Bone marrow (tissue), 2 donors: ENCODE data around the gene PIK3C2G.
"Not testable (repeated sequence)": the region's sequence is repeated elsewhere in the genome, so short reads cannot be mapped to it uniquely, and the experiment has no call there.

ENCODE experiments used
- DNase-seq, 2 donors: peaks; one replicate each; lab custom pipeline; 2025; lab: John Stamatoyannopoulos, UW

PIK3C2G gene, protein sequence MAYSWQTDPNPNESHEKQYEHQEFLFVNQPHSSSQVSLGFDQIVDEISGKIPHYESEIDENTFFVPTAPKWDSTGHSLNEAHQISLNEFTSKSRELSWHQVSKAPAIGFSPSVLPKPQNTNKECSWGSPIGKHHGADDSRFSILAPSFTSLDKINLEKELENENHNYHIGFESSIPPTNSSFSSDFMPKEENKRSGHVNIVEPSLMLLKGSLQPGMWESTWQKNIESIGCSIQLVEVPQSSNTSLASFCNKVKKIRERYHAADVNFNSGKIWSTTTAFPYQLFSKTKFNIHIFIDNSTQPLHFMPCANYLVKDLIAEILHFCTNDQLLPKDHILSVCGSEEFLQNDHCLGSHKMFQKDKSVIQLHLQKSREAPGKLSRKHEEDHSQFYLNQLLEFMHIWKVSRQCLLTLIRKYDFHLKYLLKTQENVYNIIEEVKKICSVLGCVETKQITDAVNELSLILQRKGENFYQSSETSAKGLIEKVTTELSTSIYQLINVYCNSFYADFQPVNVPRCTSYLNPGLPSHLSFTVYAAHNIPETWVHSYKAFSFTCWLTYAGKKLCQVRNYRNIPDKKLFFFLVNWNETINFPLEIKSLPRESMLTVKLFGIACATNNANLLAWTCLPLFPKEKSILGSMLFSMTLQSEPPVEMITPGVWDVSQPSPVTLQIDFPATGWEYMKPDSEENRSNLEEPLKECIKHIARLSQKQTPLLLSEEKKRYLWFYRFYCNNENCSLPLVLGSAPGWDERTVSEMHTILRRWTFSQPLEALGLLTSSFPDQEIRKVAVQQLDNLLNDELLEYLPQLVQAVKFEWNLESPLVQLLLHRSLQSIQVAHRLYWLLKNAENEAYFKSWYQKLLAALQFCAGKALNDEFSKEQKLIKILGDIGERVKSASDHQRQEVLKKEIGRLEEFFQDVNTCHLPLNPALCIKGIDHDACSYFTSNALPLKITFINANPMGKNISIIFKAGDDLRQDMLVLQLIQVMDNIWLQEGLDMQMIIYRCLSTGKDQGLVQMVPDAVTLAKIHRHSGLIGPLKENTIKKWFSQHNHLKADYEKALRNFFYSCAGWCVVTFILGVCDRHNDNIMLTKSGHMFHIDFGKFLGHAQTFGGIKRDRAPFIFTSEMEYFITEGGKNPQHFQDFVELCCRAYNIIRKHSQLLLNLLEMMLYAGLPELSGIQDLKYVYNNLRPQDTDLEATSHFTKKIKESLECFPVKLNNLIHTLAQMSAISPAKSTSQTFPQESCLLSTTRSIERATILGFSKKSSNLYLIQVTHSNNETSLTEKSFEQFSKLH (N-terminal part only)

DNA sequence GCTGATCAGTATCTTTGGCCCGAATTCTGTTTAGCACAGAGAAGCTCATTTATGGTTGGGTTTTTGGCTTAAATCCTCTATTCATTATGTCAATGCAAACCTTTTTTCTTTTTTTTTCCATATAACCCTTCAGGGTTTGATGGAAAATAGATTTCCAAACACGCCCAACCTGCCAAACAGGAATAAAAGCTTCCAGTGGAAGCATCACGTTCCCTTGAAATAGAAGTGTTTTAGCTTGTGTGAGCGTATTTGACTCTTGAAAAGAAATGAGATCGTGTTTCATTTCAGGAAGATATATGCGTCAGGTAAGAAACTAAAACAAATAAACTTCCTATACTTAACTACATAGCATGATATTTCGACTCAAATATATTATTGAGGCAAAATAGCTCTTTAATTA lies at the start of gene PIK3C2G:
PIK3C2G (plus strand) TSS at position 246 of the 400 bp plus-strand sequence. CDS start 20,564 bp downstream, outside the sequence.
- DNase-seq: no peak

DNA sequence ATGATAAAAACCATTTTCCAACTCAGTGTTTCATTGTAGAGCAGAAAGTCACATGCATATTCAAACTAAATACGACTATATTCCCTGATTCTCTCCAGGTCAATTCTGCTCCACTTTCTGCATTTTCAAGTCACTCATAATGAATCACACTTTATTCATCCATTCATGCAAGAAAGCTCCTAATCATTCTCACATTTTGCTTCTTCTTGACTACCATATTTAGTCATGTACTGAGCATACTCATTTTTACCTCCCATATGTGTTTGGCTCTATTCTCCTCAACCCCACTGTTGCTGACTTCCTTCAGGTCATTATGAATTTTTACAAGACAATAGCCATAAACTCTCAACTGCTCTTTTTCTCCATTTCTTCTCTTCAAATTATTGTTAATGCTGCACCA lies 43.4 kb upstream of the PIK3C2G start:
- no peak for DNase-seq

DNA sequence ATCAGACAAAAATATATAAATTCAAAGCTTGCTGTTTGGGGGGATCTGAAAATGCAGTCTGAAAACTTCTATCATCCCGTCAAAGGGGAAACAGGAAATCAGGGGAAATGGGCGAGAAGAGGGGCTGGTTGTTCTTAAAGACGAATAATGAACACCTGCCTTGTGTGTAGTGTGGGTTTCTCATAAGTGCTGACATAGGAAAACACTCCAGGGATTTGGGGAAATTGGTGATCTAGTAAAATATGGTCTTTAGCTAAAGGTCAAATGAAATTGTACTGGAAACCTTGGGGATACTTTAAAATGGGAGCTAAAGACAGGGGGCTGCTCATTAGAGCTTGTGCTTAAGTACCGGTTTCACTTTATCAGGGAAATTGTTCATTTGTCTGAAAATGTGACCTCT lies 39.6 kb upstream of the PIK3C2G start:
- DNase-seq: no peak

DNA sequence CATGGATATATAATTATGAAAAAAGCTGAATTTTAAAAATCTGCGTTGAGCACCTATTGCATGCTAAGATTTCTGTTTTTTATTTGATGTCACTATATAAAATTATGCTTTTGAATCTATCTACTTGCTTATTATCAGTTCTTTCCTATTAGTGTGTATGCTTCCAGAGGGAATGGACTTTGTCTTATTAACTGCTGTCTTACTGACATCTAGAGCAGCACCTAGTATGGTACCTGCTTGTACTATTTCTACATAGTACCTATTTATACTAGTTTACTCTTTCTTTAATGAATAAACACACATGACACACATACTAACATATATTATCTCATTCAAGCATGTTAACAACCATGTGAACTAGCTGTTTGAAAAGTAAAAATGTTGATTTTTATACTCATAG lies 38.6 kb upstream of the PIK3C2G start:
- DNase-seq: no peak

DNA sequence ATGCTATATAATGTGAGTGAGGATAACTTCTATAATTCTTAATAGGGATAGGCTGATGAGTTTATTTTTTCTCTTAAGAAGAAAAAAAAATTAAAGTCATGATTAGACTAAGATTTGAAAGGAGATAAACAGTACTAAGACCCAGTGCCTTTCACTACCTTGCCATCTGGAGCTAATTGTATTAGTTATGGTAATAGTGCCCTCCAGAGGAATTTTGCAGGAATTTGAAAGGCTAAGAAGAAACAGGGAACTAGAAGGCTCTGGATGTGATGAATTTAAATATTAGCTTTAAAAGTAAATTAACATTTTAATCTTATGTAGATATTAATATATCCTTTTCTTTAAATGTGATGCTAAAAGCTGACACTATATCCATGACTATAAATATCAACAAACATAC lies 36.6 kb upstream of the PIK3C2G start:
- no peak for DNase-seq

DNA sequence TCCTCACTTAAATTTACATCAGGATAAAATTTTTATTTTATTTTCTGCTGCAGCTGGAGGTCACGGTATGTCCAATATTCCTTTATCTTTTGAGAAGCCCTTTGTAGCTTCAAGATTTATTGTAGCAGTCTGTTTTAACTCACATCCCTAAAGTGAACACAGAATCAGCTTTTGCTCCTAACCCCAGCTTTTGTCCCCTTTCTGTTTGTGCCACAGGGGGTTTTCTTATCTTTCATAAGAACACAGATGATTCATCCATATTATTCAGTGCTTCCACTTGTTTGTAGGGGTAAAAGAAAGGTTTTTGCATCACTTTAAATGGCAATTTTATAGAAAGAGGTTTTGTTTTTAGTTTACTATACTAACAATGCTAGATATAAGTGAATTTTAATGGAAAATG lies 21.8 kb upstream of the PIK3C2G start:
- no peak for DNase-seq

DNA sequence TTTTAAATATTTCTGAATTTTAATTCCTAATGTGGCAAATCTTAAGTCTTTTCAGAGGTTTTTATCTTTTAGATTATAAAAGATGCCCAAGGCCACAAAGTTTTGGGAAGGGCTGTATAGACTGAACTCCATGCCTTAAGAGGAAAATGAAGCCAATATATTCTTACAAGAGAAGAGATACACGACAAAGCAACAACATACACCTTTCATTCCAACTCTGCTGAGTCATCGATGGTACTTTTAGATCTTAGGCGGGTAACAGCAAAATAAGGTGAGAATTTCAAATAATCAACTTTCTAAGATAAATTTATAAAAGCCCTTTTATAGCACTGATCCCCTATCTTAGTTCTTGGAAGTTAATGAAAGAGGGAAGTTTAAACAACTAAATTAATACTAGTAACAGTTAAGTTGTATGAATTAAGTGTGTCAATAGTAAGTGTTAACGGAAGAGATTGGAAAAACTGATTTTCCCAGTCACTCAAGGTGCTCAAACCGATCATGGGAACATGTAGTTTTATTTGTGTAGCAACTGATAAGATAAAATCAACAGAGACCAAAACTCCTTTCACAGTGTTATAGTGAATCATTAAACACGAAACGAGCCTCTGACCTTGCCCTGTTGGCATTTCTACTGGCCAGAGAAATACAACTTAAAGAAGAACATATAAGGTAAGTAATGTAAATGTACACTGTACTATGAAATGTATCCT lies 18.8 kb upstream of the PIK3C2G start:
- no peak for DNase-seq

DNA sequence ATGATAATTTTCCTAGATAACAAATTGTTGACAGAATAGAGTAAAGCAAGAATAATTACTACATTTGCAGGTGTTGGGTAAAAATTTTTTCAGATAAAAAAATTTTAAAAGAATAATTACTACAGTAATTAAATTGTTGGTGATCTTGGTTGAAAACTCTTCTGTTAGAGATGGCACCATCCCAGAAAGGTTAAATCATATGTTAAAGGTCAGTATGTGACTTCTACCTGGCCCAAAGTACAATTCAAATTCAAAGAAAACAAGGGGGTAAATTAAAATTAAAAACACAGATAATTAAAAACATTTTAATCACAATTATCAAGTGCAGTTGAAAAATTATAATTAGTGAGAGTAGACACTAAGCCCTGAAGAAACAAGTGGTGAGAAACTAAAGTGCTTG lies 18.1 kb upstream of the PIK3C2G start:
- DNase-seq: no peak

DNA sequence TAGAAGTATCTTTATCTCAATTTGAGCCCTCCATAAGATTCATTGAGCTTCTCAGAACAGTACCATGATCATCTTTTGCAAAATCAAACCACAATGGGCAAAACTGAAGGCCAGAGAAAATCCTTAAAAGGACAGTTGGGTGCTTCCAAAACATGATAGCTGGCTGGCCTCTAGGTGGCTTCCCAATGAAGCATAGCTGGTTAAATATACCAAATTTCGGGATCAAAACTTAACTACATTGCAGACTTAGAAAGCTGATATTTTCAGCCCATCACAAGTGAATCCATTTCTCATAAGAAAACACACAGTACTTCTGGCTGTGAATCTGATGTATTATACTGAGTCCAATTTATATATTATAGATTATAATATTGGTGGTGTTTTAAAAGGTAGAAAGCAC lies 15.3 kb upstream of the PIK3C2G start:
- DNase-seq: no peak

DNA sequence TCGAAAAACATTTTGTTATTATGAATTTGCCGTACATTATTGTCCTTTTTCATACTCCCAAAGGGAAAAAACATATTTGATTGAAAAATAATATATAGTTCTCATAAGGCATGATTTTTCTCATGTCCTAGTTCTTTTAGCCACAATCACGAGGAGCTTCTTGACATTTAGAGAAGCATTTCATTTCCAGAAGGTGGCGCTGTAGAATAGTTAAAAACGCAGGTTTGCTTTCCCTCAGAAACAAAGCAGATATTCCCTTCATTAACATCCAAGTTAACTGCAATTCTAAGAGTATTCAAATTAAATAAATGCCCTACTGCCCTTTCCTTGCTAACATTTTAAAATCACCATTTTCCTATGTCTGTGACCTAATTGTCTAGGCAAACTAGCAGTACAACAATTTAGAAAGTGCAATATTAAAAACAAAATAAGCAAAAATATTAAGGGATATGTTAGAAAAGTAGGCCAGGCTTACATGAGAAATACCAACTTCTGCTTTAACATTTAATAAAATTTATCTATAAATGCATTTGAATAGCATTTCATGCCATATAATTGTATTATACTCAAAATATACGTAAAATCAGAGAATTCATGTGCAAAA lies 10.9 kb upstream of the PIK3C2G start:
- peak in 1 of 2 donors; percentile 10 for DNase-seq

DNA sequence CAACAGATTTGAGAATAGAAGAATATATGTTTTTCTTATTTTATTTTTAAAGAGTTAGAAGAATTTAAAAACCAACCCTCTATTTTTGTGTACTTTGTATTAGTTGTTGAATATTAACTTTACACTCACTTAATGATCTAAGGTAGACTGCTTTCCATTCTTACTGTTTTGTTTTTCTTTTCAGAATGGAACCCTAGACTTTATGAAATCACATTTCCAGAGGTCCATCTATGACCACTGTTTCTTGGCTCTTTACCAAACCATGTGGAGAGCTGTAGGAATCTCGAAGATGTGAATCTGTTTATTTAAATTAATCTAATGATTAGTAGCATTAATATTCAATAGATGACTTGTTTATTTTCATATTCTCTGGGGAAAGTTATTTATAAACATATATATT lies 7.2 kb upstream of the PIK3C2G start:
- DNase-seq: no peak

DNA sequence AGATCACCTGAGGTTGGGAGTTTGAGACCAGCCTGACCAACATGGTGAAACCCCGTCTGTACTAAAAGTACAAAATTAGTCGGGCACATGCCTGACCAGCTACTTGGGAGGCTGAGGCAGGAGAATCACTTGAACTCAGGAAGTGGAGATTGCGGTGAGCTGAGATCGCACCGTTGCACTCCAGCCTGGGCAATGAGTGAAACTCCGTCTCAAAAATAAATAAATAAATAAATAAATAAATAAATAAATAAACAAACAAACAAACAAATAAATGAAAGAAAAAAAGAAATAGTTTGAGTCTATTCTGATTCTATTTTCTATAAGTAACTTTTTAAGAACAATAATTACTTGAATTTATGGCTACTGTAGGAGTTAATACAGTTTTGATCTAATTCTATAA lies 6.3 kb upstream of the PIK3C2G start:
- DNase-seq: not testable (repeated sequence)

DNA sequence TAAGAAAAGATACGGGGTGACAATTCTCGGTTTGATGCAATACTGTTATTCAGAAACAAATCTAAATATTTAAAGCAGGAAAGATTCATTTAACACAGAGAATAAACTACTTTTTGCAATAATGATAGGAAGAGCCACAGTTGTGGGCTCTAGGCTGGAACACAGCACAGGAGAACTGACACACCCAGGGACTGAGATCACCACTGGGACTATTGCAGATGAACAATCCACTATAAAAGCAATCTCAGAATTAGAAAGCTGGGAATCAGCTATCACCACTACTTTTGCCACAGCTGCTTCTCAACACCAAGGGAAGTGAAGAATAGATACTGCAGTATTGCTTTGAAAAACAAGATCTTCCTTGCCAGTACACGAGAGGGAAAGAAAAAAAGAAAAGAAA lies 4.1 kb upstream of the PIK3C2G start:
- DNase-seq: no peak

DNA sequence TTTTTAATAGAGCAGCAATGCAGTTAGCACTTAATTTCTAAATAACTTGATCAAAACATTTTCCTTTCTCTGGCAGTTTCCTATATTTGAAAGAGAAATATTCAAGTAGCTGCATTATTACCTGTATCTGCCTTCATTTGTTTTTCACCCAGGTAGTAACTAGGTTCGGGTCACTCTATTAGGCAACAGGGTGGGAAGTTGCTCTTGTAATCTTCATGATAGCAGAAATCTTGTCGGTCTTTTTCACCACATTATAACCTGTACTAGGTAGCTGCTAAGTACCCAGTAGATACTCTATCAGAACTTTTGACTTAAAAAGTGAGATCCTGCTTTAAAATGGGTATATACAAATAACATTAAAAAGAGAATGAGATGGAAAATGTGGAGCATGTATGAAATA lies 2.4 kb upstream of the PIK3C2G start:
- no peak for DNase-seq

DNA sequence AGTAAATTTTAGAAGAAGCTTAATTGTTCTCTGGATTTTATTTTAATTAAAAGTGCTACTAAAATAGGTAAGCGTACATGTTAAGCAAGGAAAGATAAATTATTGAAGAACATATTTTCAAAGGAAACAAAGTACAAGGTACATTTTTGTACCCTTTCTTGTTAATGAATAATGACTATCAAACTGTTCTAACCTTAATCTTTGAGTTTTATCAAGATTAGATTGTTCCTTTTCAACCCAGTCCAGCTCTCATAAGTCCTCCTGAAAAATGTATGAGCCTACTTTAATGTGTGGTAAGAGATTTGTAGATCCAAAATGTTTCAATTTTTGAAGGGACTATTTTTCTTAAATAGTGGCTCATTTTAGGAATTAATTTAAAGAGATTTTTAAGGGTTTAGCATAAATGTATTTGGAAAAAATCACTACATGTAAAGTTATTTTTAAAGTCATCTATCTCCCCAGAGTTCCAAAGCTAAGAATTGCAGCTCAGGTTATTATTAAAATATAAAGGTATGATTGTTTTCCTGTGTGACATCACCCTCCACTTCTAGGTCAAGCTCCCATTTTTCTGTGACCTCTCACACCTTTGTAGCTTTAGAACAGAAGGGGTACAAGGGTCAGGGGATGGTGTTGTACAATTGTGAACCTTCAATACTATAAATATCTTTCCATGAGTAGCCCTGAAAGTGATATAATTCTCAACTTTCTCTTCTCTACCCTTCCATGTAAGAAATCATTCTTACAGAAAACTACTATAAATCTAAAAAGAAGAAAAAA lies 1.2 kb upstream of the PIK3C2G start:
- no peak for DNase-seq

DNA sequence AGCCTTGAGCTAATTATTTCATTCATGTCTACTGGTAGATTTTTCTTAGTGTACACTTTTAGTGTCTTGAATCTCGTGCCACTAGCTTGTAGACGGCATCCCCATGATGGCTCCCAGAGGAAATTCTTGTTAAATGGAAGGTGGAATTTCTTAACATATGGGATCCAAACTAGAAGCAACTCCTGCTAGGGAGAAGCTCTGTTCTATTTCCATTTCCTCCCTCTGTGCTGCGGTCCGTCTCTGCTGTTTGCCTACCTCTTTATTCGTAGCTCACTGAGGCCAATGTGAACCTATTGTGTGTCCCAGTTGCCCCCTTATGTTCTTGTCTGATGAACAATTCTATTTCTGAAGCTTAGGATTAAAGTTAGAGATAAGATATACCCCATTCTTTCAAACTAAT lies 588 bp downstream of the PIK3C2G start:
- no peak for DNase-seq

DNA sequence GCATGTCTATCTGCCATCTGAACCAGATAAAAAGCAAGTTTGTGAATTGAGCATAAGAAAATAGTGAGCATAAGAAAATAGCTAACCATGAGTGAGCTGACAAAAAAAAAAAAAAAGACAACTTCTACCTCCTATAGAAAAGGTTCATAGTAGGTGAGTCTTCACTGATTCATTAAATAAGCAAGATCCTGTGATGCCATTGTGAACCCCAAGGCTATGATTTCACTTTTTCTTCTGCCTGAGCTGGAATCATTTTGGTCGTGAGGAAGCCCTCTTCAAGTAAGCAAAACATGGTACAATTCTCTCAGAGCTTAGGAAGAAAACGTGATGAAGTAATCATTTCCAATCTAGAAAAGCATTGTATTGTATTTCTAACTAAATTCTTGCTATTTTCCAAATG lies 1.2 kb downstream of the PIK3C2G start:
- DNase-seq: no peak

DNA sequence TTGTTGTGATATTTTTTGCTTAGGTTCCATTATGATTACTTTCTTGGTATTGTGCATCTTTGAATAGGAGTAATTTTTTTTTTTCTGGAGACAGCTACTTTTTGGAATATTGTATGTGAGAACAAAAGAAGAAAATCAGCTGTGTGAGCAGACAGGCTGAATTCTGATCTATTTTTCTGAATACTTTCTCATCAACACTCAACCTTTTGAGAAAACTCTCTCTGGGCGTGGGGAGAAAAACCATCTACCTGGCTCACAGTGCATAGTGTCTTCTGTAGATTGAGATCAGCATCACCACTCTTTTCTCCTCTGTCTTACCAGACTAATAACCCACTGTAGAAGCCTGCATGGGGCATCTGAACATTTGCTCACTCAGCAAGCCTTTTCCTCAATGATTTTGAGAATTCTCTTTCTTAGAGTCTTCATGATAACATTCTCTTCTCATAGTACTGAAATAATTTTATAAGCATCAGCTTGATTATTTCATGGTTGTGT lies 3.3 kb downstream of the PIK3C2G start:
- no peak for DNase-seq

DNA sequence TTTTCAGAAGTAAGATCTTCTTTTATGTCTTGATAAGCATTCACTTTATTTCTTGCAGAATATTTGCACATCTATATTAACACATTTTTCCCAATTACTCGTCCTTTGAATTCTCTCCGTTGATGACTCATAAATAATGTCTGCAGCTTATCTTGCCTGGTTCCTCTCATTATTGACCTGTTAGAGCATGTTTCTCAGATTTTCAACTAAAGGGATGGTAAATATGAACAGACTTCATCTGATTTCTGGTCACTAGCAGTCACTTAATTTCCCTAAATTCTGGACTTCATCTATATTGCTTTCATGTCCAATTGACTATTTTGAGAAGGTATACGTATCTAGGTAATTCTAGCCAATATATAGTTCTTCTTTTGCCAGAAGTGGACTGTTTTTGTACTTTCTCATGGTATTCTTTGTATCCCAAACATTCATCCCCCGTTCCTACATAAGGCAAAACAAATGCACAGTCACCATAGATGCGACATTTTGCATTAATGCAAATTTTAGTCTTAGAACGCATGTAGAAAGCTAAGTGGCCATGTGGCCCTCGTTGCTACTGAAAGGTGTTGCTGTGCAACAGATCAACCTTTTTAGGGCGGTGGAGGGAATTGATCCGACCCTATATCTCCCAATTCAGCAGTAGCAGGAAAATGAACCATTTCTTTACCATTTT lies 6.2 kb downstream of the PIK3C2G start:
- DNase-seq: no peak
